ENCODE results near the gene REXO1.
"Not testable (repeated sequence)": the region's sequence is repeated elsewhere in the genome, so short reads cannot be mapped to it uniquely, and the experiment has no call there.

REXO1 gene

GRCh38 chr19:1848399-1849131, at the start of gene REXO1:
Gene REXO1, minus strand, starts transcription at chr19:1848483. Its CDS starts 125 bp downstream, at chr19:1848358.
- no peaks in the 10 kb centered on the region for H3K27me3 Mint-ChIP-seq
- peak within 1 kb of the TSS; percentile 96 for H3K27ac Mint-ChIP-seq
- H3K9me3 Mint-ChIP-seq: no peaks in the 10 kb centered on the region
- peaks cover 71% of the 10 kb centered on the region for H3K4me1 Mint-ChIP-seq (ENCODE audit: low read depth)
- peaks cover 6% of the 10 kb centered on the region for H3K36me3 Mint-ChIP-seq (ENCODE audit: low read depth)
- peak within 1 kb of the TSS; percentile 95 for H3K4me3 Mint-ChIP-seq

DNA sequence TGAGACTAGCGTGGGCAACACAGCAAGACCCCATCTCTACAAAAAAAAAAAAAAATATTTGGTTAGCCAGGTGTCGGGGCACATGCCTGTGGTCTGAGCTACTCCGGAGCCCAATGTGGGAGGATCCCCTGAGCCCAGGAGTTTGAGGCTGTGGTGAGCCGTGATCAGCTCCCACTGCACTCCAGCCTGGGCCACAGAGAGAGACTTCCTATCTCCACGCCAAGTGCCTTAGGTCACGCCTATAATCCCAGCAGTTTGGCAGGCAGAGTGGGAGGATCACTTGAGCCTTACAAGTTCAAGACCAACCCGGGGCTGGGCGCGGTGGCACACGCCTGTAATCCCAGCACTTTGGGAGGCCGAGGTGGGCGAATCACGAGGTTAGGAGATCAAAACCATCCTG, 48.2 kb upstream of the REXO1 start:
- Mint-ChIP-seq H3K4me3 (peak overlapping the region; percentile 82), H3K9me3 (no peaks in the 10 kb centered on the region), H3K27me3 (no peaks in the 10 kb centered on the region), H3K4me1 (ENCODE audit: low read depth) (peaks cover 43% of the 10 kb centered on the region), H3K36me3 (ENCODE audit: low read depth) (no peaks in the 10 kb centered on the region), H3K27ac (peak overlapping the region; percentile 88)

GRCh38 chr19:1893791-1894190, 45.5 kb upstream of the REXO1 start:
- H3K27ac Mint-ChIP-seq: peak overlapping the region; percentile 12

DNA sequence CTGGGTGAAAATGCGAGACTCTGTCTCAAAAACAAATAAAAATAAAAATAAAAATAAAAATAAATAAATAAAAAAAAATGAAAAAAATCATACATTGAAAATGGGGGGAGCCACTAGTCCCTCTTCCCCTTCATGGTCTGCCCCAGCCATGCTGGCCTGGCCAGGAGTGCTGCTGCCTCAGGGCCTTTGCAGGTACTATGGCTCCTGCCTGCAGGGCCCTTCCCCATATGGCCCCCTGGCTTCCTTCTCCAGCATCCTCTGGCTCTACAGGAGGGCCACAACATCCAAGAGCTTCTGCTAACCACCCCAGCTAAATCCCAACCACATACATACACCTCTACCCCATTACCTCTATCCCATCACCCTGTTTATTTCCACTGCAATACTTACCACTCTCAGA, 41.6 kb upstream of the REXO1 start:
- Mint-ChIP-seq H3K27me3 (no peaks in the 10 kb centered on the region), H3K4me1 (ENCODE audit: low read depth) (peaks cover 8% of the 10 kb centered on the region), H3K4me3 (no peak overlapping the region), H3K36me3 (ENCODE audit: low read depth) (no peaks in the 10 kb centered on the region), H3K27ac (peak overlapping the region; percentile 43), H3K9me3 (no peaks in the 10 kb centered on the region)

More at GRCh38 chr19:1893791-1894190, 45.5 kb upstream of the REXO1 start:
- Mint-ChIP-seq H3K27me3 (no peaks in the 10 kb centered on the region), H3K36me3 (ENCODE audit: low read depth) (no peaks in the 10 kb centered on the region), H3K4me1 (ENCODE audit: low read depth) (peaks cover 43% of the 10 kb centered on the region), H3K4me3 (no peak overlapping the region), H3K9me3 (no peaks in the 10 kb centered on the region)

GRCh38 chr19:1888385-1888784, 40.1 kb upstream of the REXO1 start:
- no peaks in the 10 kb centered on the region for H3K27me3 Mint-ChIP-seq
- no peak overlapping the region for H3K4me3 Mint-ChIP-seq
- H3K9me3 Mint-ChIP-seq: no peaks in the 10 kb centered on the region
- H3K36me3 Mint-ChIP-seq (ENCODE audit: low read depth): peaks cover 11% of the 10 kb centered on the region
- peaks cover 12% of the 10 kb centered on the region for H3K4me1 Mint-ChIP-seq (ENCODE audit: low read depth)
- no peak overlapping the region for H3K27ac Mint-ChIP-seq

- H3K4me3 Mint-ChIP-seq: not testable (repeated sequence)
- peaks cover 28% of the 10 kb centered on the region for H3K4me1 Mint-ChIP-seq (ENCODE audit: low read depth)
These were observed 38.1 kb upstream of the REXO1 start for GRCh38 chr19:1886360-1886759.

GRCh38 chr19:1885398-1886119, 37.3 kb upstream of the REXO1 start, which contains the start of gene ABHD17A:
Gene ABHD17A, minus strand, starts transcription at chr19:1885496. Its CDS starts 3,930 bp downstream, at chr19:1881566.
- H3K4me1 Mint-ChIP-seq (ENCODE audit: low read depth): peaks cover 29% of the 10 kb centered on the region
- H3K4me3 Mint-ChIP-seq: peak within 1 kb of the TSS; percentile 99
- H3K36me3 Mint-ChIP-seq (ENCODE audit: low read depth): peaks cover 20% of the 10 kb centered on the region
- H3K27me3 Mint-ChIP-seq, H3K9me3 Mint-ChIP-seq: not testable (repeated sequence)
- peak within 1 kb of the TSS; percentile 87 for H3K27ac Mint-ChIP-seq

More at GRCh38 chr19:1886360-1886759, 38.1 kb upstream of the REXO1 start:
- not testable (repeated sequence) for H3K27me3 Mint-ChIP-seq, H3K9me3 Mint-ChIP-seq, H3K27ac Mint-ChIP-seq
- peaks cover 20% of the 10 kb centered on the region for H3K36me3 Mint-ChIP-seq (ENCODE audit: low read depth)

GRCh38 chr19:1884719-1885334, 36.5 kb upstream of the REXO1 start:
- no peaks in the 10 kb centered on the region for H3K9me3 Mint-ChIP-seq

DNA sequence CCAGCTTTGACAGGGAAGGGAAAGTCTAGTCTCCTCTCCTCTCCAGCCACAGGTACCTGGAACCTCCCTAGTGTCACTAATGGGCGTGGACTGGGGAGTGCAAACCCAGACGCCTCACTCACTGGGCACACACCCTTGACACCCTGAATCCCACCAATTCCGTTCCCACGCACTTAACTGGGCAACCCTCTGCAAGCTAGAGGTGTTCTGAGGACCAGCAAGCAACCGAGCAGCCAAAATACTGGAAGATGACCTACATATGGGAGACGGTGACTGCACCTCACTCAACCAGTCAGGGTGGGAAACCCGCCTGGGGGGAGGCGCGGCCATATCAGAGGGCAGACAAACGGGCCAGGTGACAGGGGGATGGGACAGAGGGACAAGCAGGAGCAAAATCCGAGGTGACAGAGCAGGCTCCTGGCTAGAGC, 36.0 kb upstream of the REXO1 start:
- Mint-ChIP-seq H3K4me1 (ENCODE audit: low read depth) (peaks cover 32% of the 10 kb centered on the region), H3K27ac (peak overlapping the region; percentile 87), H3K9me3 (no peaks in the 10 kb centered on the region), H3K36me3 (ENCODE audit: low read depth) (peaks cover 20% of the 10 kb centered on the region), H3K27me3 (no peaks in the 10 kb centered on the region), H3K4me3 (peak overlapping the region; percentile 99)

More at GRCh38 chr19:1884719-1885334, 36.5 kb upstream of the REXO1 start:
- Mint-ChIP-seq H3K4me3 (peak overlapping the region; percentile 99), H3K4me1 (ENCODE audit: low read depth) (peaks cover 32% of the 10 kb centered on the region), H3K27me3 (no peaks in the 10 kb centered on the region), H3K36me3 (ENCODE audit: low read depth) (peaks cover 20% of the 10 kb centered on the region), H3K27ac (peak overlapping the region; percentile 87)

- Mint-ChIP-seq H3K4me1 (ENCODE audit: low read depth) (peaks cover 32% of the 10 kb centered on the region), H3K9me3 (no peaks in the 10 kb centered on the region), H3K4me3 (peak overlapping the region; percentile 99), H3K27me3 (no peaks in the 10 kb centered on the region), H3K27ac (peak overlapping the region; percentile 87), H3K36me3 (ENCODE audit: low read depth) (peaks cover 20% of the 10 kb centered on the region)
These were observed 35.5 kb upstream of the REXO1 start for GRCh38 chr19:1883784-1884183.

DNA sequence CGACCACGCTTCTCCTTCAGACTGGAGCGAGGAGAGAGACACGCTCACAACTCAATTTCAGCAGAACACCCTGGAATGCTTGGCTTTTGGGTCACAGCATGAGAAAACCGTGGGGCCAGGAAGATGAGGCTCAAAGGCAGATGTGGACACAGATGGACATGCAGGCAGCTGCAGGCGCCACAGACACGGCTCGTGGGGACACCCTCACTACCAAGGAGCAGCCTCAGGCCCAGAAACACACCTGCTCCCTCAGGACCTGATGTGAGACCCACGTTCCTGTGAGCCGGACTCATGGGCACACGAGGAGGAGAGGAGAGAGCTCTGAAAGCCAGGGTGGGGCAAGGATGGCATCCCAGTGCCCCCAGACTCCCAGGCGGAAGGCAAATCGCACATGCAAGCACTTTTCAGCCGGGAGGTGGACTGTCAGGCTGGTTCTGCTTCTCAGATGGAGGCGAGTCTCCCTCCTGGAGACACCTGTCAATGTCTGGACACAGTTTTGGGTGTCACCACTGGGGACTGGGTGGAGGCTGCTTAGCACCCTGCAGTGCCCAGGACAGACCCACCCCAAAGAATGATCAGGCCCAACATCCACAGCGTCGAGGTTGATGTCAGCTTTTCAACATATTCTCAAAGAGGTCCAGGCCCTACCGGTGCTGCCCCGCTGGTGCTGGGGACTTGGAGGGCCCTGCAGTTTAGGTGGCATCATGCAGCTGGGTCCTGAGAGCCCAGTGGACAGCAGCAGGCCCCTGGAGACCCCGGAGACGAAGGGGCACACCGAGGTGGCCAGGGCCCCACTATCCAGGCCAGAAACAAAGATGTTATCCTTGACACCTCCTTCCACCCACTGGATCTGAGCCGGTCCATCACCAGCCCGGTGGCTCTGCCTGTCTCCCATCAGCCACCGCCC, 34.8 kb upstream of the REXO1 start:
- Mint-ChIP-seq H3K27ac (peak overlapping the region; percentile 87), H3K4me3 (peak overlapping the region; percentile 99), H3K36me3 (ENCODE audit: low read depth) (peaks cover 20% of the 10 kb centered on the region), H3K4me1 (ENCODE audit: low read depth) (peaks cover 32% of the 10 kb centered on the region), H3K9me3 (no peaks in the 10 kb centered on the region), H3K27me3 (no peaks in the 10 kb centered on the region)

- H3K9me3 Mint-ChIP-seq: no peaks in the 10 kb centered on the region
- no peaks in the 10 kb centered on the region for H3K27me3 Mint-ChIP-seq
- H3K27ac Mint-ChIP-seq: peak overlapping the region; percentile 87
- peak overlapping the region; percentile 99 for H3K4me3 Mint-ChIP-seq
- H3K4me1 Mint-ChIP-seq (ENCODE audit: low read depth): peaks cover 32% of the 10 kb centered on the region
- peaks cover 20% of the 10 kb centered on the region for H3K36me3 Mint-ChIP-seq (ENCODE audit: low read depth)
These were observed 34.0 kb upstream of the REXO1 start for GRCh38 chr19:1882089-1882785.

GRCh38 chr19:1881393-1882088, 33.3 kb upstream of the REXO1 start:
- H3K27ac Mint-ChIP-seq: peak overlapping the region; percentile 87

More at GRCh38 chr19:1881393-1882088, 33.3 kb upstream of the REXO1 start:
- peak overlapping the region; percentile 99 for H3K4me3 Mint-ChIP-seq
- H3K27me3 Mint-ChIP-seq, H3K9me3 Mint-ChIP-seq: not testable (repeated sequence)
- peaks cover 36% of the 10 kb centered on the region for H3K4me1 Mint-ChIP-seq (ENCODE audit: low read depth)
- H3K36me3 Mint-ChIP-seq (ENCODE audit: low read depth): peaks cover 20% of the 10 kb centered on the region
